Endothelial cell of hepatic sinusoid (primary cell): ENCODE results near the gene EPHA6.
"Not testable (repeated sequence)": the region's sequence is repeated elsewhere in the genome, so short reads cannot be mapped to it uniquely, and the experiment has no call there.

Experiments used
- in situ Hi-C: cut with HindIII; loops from 2 replicates; pipeline ENCODE4 v1.10.0; 2017; ENCODE audit warnings: low sequenced_read_pairs

The EPHA6 gene

GRCh38 chr3:97409612-97410011 is 595.2 kb downstream of the EPHA6 start:
- in situ Hi-C loops = loop anchor here (5.0 kb wide), 1 partner anchor 58 kb away; no protein-coding TSS in a partner anchor

- in situ Hi-C loops = no loop called here
These were observed 607.2 kb downstream of the EPHA6 start for GRCh38 chr3:97421565-97421964.

DNA sequence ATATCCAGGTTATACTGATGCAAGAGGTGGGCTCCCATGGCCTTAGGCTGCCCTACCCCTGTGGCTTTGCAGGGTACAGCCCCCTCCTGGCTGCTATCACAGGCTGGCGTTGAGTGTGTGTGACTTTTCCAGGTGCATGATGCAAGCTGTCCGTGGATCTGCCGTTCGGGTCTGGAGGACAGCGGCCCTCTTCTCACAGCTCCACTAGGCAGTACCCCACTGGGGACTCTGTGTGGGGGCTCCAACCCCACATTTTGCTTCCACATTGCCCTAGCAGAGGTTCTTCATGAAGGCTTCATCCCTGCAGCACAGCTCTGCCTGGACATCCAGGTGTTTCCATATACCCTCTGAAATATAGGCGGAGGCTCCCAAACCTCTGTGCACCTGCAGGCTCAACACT is 610.6 kb downstream of the EPHA6 start:
- in situ Hi-C loops = no loop called here

GRCh38 chr3:97430601-97431000 is 616.2 kb downstream of the EPHA6 start:
- in situ Hi-C loops = no loop called here

GRCh38 chr3:97432914-97433313 is 618.5 kb downstream of the EPHA6 start:
- in situ Hi-C loops = no loop called here

- in situ Hi-C loops = no loop called here
These were observed 623.7 kb downstream of the EPHA6 start for GRCh38 chr3:97438131-97438530.

DNA sequence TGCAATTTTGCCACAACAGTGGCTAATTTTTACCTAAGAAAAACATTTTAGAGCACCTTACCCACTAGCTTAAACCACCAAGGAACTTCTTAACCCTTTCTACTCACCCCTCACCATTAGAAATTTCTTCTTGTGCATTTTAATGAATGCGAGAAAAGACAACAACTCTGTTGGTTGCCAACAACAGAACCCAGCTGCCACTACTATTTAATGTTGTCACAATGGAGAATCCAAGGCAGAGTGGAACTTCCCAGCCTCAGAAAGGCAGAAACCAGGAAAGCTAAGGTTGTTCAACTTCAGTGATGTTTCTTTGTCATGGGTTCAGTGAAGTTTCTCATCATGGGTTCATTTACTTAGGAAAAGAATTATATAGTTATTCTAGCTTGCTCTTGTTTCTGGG is 625.0 kb downstream of the EPHA6 start:
- in situ Hi-C loops = no loop called here

DNA sequence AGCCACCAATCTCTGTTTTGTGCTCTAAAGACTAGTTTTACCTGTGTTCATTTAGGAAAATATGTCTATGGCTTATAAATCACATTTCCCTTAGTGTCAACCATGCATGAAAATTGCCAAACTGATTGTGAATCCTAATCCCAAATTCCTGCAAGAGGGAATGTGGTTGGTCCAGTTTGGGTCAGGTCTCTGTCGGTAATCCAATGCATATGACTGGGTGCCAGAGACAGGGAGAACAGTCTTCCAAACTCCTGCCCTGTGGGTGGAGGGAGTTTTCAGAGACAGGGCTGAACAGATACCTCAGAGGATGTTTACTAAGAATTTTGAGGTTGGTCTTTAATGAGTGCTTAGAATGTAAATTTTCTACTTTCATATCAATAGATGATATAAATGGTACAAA is 649.6 kb downstream of the EPHA6 start:
- in situ Hi-C loops = no loop called here

GRCh38 chr3:97470481-97470880 is 656.1 kb downstream of the EPHA6 start:
- in situ Hi-C loops = no loop called here

- in situ Hi-C loops = no loop called here
These were observed 665.3 kb downstream of the EPHA6 start for GRCh38 chr3:97479740-97480139.

DNA sequence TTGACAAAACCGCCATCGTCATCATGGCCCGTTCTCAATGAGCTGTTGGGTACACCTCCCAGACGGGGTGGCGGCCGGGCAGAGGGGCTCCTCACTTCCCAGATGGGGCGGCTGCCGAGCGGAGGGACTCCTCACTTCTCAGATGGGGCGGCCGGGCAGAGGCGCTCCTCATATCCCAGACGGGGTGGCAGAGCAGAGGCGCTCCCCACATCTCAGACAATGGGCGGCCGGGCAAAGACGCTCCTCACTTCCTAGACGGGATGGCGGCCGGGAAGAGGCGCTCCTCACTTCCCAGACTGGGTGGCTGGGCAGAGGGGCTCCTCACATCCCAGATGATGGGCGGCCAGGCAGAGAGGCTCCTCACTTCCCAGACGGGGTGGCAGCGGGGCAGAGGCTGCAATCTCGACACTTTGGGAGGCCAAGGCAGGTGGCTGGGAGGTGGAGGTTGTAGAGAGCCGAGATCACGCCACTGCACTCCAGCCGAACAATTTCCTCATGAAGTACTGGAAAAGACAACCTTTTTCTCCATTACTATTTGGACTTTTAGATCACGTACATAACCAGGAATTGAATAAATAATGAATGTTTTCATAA is 666.4 kb downstream of the EPHA6 start:
- in situ Hi-C loops = not testable (repeated sequence)

GRCh38 chr3:97481416-97481815 is 667.0 kb downstream of the EPHA6 start:
- in situ Hi-C loops = no loop called here

- in situ Hi-C loops = no loop called here
These were observed 670.8 kb downstream of the EPHA6 start for GRCh38 chr3:97485206-97485605.

DNA sequence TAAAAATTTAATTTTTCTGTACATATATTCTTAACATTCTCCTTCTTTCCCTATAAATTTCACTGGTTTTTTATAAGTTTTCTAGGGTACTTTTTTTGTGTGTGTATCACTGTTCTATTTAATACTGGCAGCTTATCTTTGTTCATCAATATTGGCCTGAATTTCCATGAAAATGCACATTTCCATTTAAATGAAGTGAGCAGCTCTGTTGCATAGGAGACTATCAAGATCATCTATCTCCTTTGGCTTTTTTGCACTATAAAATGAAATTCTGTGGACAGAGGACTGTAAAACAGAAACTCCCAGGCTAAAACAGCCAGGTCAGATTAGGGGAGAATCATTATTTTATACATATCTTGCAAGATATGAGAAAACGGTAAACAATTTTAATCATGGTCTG is 673.2 kb downstream of the EPHA6 start:
- in situ Hi-C loops = no loop called here

DNA sequence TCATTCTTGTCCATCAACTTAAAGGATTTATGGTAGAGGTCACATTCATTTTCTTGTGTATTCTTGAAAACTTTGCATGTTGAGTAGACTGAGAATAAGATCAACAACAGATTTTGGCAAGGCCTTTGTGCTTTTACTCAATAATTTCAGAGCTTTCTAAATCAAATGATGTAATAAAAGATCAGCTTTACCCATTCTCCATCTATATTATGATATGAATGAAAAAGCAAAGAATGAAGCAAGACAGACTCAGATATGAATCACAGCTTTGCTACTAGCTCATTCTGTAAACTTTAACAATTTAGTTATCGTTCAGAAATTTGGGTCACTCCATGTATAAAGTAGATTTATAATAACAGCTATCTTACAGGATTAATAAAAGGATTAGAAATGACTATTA is 674.3 kb downstream of the EPHA6 start:
- in situ Hi-C loops = no loop called here

GRCh38 chr3:97495896-97496295 is 681.5 kb downstream of the EPHA6 start:
- in situ Hi-C loops = no loop called here

GRCh38 chr3:97497138-97497537 is 682.7 kb downstream of the EPHA6 start:
- in situ Hi-C loops = no loop called here

DNA sequence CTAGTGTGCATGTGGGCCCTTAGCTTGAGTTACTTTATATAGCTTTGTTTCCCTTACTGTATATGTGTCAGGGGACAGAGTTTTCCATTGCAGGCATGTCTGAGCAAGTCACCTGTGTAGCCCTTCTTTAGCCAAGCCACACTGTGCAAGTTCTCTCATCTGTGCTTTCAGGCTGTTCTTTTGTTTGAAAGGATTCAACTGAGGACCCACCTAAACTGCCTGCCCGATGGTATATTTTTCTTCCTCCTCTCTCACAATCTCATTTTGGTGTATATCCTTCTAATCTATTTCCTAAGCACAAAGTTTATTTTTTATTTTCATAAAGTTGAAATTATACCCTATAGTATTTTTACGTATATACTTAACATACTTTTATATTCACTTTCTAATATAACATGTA is 690.1 kb downstream of the EPHA6 start:
- in situ Hi-C loops = no loop called here

- in situ Hi-C loops = no loop called here
These were observed 696.4 kb downstream of the EPHA6 start for GRCh38 chr3:97510795-97511194.

DNA sequence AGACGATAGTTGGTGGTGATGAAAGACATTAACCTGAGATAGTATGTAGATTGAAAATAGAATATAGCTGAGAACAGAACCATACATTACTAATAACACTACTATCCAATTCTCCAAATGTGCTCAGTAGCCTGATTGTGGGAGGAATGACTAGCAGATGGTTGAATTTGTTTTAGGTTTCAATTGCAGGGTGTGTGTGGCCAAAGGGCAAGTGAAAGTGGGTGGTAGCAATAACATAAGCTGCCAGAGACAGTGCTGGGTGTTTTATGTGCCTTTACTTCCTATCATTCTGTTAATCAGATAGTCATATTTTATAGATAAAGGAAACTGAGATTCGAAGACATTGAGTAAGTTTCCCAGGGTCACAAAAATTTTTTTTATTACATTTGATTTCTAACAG is 700.7 kb downstream of the EPHA6 start:
- in situ Hi-C loops = no loop called here

DNA sequence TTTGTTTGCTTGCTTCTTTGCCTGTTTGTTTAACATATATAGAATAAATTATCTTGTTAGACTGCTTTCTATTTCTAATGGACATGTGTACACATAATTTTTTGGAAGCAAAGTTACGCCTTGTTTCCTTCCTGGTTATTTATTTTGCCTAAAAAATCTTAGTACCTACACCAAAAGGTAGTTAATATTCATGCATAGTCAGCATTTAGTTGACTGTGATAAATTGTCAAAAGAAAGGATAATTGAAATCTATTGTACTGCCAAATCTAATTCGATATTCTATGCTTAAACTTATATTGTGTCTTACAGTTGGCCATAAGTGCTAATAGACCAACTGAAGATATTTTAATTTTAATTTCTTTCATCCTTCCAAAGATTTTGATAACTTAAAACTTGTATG is 716.3 kb downstream of the EPHA6 start:
- in situ Hi-C loops = no loop called here

GRCh38 chr3:97547573-97547972 is 733.2 kb downstream of the EPHA6 start:
- in situ Hi-C loops = not testable (repeated sequence)

DNA sequence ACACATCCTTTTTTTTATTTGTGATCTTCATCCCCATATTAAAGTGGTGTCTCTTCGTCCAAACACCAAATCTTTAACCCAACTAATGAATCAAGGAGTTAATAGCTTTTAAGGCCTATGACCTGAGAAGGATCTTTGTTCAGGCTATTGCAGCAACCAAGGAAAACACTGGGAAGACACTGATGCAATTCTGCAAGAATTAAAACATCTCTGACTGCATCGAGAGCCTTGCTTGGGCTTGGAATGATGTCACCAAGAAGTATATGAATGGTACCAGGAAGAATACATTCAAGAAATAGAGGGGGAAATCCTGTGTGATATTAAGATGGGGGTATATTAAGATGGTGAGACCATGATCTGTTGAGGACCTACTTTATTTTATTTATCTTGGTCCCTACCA is 736.0 kb downstream of the EPHA6 start:
- in situ Hi-C loops = no loop called here
